ENCODE data around the gene WDR64.

Gene WDR64

DNA sequence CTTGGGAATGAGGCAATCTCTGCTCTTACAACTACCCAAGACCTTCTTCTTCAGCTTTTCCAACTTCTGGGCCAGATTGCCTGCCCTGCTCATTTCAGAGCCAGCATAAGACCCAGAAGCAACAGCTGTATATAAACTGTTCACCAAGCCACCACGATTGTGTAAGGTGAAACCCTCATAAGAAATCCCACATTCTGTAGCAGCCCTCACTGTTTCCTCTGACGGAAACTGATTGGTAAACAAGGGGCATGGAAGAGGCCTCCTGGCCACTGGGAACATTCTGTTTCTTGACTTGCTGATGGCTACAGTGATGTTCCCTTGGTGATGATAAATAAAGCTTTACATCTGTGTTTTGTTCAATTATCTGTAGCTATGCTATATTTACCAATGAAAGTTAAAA, 156.2 kb downstream of the WDR64 start:
- TF ChIP-seq, protein P1, sequence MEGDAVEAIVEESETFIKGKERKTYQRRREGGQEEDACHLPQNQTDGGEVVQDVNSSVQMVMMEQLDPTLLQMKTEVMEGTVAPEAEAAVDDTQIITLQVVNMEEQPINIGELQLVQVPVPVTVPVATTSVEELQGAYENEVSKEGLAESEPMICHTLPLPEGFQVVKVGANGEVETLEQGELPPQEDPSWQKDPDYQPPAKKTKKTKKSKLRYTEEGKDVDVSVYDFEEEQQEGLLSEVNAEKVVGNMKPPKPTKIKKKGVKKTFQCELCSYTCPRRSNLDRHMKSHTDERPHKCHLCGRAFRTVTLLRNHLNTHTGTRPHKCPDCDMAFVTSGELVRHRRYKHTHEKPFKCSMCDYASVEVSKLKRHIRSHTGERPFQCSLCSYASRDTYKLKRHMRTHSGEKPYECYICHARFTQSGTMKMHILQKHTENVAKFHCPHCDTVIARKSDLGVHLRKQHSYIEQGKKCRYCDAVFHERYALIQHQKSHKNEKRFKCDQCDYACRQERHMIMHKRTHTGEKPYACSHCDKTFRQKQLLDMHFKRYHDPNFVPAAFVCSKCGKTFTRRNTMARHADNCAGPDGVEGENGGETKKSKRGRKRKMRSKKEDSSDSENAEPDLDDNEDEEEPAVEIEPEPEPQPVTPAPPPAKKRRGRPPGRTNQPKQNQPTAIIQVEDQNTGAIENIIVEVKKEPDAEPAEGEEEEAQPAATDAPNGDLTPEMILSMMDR (IDR thresholded peaks at IDR 0.05; ENCODE audit: borderline replicate concordance, insufficient read depth, low read depth, low read length) = no peak
- no peak overlapping the region for H3K4me3 ChIP-seq (ENCODE audit: low read depth, low read length)

DNA sequence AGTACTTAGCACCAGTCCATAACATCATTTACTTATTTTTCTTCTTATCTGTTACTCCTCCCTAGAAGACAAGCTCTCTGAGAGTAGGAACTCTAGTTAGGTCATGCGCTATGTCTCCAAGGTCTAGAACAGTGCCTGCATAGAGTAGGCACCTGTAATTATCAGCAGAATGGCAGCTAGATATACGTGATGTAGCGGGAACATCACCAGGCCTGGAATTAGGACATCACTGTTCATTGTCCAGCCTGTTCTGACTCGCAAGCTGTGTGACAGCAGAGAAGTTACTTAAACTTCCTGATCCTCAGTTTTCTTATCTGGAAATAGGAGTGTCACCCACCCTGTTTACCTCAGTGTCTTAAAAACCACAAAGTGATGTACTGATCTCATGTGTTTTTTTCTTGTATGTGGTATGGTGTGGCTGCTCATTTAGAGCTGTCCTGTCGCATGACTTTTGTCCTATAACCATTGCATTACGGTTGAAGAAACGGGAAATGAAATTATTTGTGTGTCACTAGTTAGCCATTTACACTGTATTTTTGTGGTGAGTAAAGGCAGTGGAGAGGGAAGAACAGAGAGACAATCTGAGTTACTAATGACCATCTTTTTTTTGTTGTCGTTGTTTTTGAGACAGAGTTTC, 158.8 kb downstream of the WDR64 start:
- H3K4me3 ChIP-seq (ENCODE audit: low read depth, low read length) = no peak overlapping the region
- TF ChIP-seq, protein P1 (IDR thresholded peaks at IDR 0.05; ENCODE audit: borderline replicate concordance, insufficient read depth, low read depth, low read length) = no peak

DNA sequence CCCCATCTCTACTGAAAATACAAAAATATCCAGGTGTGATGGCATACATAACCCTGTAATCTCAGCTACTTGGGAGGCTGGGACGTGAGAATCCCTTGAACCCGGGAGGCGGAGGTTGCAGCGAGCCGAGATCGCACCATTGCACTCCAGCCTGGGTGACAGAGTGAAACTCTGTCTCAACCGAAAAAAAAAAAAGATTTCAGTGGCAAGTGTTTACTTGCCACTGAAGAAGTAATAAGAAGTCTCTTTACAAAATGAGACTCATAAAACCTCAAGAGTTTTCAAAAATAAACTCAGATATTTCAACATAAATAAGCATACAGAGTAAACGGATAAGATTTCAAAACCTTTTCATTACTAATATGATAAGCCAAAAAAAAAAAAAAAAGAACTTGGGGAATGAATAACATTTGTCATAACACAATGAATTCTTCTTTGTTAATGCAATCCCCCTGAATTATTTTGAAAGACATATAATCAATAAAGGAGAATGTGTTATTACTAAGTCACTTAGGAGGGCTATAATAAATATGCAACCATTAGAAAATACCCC, 161.8 kb downstream of the WDR64 start:
- TF ChIP-seq, protein P1 (IDR thresholded peaks at IDR 0.05; ENCODE audit: borderline replicate concordance, insufficient read depth, low read depth, low read length) = no peak
- H3K4me3 ChIP-seq (ENCODE audit: low read depth, low read length) = no peak overlapping the region

DNA sequence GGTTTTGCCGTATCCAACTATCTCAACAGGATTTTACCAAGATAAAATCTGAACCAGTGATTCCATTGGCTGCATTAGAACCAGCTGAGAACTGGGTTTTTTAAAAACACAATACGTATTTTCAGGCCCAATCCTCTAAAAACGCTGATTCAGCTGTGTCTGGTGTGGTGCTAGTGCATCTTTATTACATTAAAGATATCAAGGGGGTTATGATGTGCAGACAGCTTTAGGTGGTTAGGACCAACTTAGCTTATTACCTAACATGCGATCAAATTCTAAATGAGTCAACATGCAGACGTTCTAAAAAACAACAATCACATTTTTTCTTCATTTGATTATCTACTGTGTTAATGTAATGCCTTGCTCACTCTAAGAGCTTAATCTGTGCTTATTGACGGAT, 163.9 kb downstream of the WDR64 start:
- TF ChIP-seq, protein P1 (IDR thresholded peaks at IDR 0.05; ENCODE audit: borderline replicate concordance, insufficient read depth, low read depth, low read length) = no peak
- H3K4me3 ChIP-seq (ENCODE audit: low read depth, low read length) = no peak overlapping the region

DNA sequence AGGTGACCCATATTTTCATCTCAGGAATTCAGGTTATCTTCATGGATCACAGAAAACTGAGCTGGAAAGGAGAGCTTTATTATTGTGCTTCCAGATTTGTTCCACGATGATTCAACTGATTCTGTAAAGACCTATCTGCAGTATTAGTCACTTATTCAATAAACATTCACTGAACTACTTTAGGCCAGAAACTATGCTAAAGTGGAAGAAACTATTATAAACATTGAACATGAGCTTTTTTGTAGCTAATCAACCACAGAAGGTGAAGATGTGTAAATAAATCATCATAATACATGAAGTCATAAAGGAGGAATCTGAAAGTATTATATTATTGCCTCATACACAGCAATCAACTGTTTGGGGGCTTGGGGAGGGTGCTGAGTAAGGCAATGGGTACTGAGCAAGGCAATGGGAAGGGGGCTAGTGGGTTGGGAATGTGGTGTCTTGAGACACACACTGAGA, 165.3 kb downstream of the WDR64 start:
- TF ChIP-seq, protein P1 (IDR thresholded peaks at IDR 0.05; ENCODE audit: borderline replicate concordance, insufficient read depth, low read depth, low read length) = no peak
- no peak overlapping the region for H3K4me3 ChIP-seq (ENCODE audit: low read depth, low read length)

DNA sequence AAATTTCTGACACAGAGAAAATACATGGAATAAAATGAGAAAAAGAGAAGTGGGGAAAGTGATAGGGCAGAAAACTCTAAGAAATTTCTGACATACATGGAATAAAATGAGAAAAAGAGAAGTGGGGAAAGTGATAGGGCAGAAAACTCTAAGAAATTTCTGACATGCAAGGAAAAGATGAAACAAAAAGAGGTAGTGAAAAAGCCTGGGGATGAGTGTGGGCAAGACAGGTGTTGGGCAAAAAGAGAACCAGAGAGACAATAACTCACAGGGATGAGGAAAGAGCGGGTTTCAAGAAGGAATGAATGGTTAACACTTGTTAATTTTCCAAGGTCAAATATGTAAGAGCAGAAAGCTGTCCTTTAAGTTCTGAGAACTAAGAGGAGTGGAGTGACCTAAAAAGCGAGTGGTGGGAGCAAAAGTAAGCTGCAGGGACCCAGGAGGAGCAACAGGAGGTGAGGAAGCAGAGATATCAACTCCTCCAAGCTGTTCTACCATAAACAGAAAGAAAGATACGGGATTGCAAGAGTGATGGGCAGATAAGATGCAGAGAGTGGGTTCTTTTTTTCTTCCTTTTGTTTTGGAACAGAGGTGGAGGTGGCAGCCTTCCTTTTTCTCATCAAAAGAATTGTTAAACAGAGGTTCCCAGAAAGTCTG, 166.0 kb downstream of the WDR64 start:
- no peak overlapping the region for H3K4me3 ChIP-seq (ENCODE audit: low read depth, low read length)
- TF ChIP-seq, protein P1 (IDR thresholded peaks at IDR 0.05; ENCODE audit: borderline replicate concordance, insufficient read depth, low read depth, low read length) = no peak
